ENCODE results near the gene SLC26A3. TPM values are rescaled to one million over a fixed set of nuclear protein-coding genes. Genes with fewer than 3 reads are reported as not detected.

The SLC26A3 gene
- polyA plus RNA-seq, 1 experiment: not detected

DNA sequence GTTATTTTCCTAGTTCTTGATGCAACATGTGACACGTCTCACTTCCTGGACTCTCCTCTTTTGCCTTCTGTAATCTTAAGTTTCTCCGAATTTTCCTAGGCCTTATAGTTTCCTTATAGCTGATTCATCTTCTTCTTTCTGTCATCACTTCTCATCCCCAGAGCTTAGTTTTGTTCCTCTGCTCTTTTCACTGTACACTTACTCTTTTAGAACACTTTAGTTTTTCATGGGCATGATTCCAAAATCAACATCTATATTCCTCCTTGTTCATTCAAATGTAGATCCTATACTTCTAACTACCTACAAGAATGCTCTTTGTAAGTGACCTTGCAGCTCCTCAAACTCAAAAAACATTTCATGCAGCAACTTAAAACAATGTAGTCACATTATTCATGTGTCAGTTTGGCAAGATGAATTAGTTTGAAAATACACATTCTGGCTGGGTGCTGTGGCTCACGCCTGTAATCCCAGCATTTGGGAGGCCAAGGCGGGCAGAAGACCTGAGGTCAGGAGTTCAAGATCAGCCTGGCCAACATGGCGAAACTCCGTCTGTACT lies 13.1 kb upstream of the SLC26A3 start:
- TF ChIP-seq, protein P1, sequence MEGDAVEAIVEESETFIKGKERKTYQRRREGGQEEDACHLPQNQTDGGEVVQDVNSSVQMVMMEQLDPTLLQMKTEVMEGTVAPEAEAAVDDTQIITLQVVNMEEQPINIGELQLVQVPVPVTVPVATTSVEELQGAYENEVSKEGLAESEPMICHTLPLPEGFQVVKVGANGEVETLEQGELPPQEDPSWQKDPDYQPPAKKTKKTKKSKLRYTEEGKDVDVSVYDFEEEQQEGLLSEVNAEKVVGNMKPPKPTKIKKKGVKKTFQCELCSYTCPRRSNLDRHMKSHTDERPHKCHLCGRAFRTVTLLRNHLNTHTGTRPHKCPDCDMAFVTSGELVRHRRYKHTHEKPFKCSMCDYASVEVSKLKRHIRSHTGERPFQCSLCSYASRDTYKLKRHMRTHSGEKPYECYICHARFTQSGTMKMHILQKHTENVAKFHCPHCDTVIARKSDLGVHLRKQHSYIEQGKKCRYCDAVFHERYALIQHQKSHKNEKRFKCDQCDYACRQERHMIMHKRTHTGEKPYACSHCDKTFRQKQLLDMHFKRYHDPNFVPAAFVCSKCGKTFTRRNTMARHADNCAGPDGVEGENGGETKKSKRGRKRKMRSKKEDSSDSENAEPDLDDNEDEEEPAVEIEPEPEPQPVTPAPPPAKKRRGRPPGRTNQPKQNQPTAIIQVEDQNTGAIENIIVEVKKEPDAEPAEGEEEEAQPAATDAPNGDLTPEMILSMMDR (IDR thresholded peaks at IDR 0.05; ENCODE audit: insufficient read depth, low read depth, low read length): no peak
- Histone ChIP-seq H3K4me3 (ENCODE audit: low read depth, low read length) (no peak overlapping the region), H3K27me3 (ENCODE audit: control insufficient read depth, insufficient read depth, low read length) (peaks cover 2% of the 10 kb centered on the region), H3K36me3 (ENCODE audit: control insufficient read depth, insufficient read depth, low read length) (no peaks in the 10 kb centered on the region)
- DNase-seq (ENCODE audit: low read depth): no peak
- ChIA-PET POLR2A (no interaction called here), CTCF (interaction anchor here (0.7 kb wide), 1 partner anchor 64 kb away, joined by 3 read pairs; no protein-coding TSS in a partner anchor)

DNA sequence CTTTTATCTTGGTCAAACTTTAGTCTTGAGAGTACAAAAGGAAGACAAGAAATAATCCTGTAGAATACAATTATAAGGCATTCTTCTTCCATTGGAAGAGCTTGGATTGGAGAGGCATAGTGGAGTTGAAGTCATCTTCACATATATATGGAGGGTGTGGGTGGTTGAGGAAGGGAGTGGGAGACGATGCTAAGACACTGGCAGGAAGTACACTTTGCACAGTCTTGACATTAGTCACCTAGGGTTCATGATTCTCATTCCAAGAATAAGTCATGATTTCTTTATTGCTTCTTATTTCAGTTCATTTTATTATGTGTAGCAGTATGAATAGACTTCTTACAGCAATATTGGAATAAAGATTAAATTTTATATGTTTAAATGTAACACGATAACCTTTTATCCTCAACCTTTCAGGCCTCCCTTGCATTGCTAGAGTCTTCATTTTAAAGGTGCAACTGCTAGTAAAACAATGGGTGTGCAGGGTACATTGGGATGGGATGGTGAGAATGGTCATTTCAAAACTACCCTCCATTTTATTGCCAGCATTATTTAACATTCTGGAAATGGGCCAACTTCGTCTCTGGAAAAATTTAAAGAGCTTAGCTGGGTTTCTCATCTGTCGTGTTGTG lies 12.3 kb upstream of the SLC26A3 start:
- ChIA-PET CTCF (interaction anchor here (0.7 kb wide), 2 partner anchors 30 to 63 kb away, joined by 3 read pairs; no protein-coding TSS in a partner anchor), POLR2A (no interaction called here)
- no peak for DNase-seq (ENCODE audit: low read depth)
- no peaks in the 10 kb centered on the region for H3K36me3 ChIP-seq (ENCODE audit: control insufficient read depth, insufficient read depth, low read length)
- TF ChIP-seq, protein P1 (IDR thresholded peaks at IDR 0.05; ENCODE audit: insufficient read depth, low read depth, low read length): no peak
- H3K4me3 ChIP-seq (ENCODE audit: low read depth, low read length): no peak overlapping the region
- H3K27me3 ChIP-seq (ENCODE audit: control insufficient read depth, insufficient read depth, low read length): peaks cover under 1% of the 10 kb centered on the region

DNA sequence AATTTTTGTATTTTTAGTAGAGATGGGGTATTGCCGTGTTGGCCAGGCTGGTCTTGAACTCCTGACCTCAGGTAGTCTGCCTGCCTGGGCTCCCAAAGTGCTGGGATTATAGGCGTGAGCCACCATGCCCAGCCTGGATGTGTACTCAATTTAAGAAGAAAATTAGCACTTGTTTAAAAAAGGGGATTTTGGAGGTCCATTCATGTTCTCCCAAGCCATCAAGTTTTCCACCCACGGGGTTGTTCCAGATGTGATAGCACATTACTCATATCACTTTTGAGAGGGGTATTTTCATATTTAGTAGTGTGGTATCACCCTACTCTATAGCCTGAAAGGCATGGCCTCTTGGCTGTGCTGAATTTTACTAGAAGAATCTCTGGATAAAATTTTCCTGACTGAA lies 10.5 kb upstream of the SLC26A3 start:
- POLR2A ChIA-PET: no interaction called here
- Histone ChIP-seq H3K36me3 (ENCODE audit: control insufficient read depth, insufficient read depth, low read length) (no peaks in the 10 kb centered on the region), H3K4me3 (ENCODE audit: low read depth, low read length) (no peak overlapping the region), H3K27me3 (ENCODE audit: control insufficient read depth, insufficient read depth, low read length) (no peaks in the 10 kb centered on the region; the same call in 1 of the 2 replicates)
- TF ChIP-seq, protein P1 (IDR thresholded peaks at IDR 0.05; ENCODE audit: insufficient read depth, low read depth, low read length): no peak
- DNase-seq (ENCODE audit: low read depth): no peak
- CTCF ChIA-PET: no interaction called here

DNA sequence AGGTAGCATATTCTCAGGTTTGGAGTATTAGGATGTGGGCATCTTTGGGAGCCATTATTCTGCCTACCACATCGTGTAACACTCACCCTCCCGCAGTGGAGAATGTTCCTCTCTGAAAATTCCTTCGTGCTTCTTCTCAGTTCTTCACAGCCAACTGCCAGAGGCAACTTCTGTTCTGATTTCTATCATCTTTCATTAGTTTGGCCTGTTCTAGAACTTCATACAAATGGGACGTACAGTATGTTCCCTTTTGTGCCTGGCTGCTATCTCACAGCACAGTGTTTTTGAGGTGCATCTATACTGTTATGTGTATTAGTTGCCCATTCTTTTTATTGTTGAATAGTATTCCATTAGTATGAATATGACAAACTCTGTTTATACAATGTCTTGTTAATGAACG lies 8.9 kb upstream of the SLC26A3 start:
- Histone ChIP-seq H3K4me3 (ENCODE audit: low read depth, low read length) (no peak overlapping the region), H3K36me3 (ENCODE audit: control insufficient read depth, insufficient read depth, low read length) (no peaks in the 10 kb centered on the region), H3K27me3 (ENCODE audit: control insufficient read depth, insufficient read depth, low read length) (no peaks in the 10 kb centered on the region)
- POLR2A ChIA-PET: no interaction called here
- TF ChIP-seq, protein P1 (IDR thresholded peaks at IDR 0.05; ENCODE audit: insufficient read depth, low read depth, low read length): no peak
- CTCF ChIA-PET: no interaction called here
- no peak for DNase-seq (ENCODE audit: low read depth)

DNA sequence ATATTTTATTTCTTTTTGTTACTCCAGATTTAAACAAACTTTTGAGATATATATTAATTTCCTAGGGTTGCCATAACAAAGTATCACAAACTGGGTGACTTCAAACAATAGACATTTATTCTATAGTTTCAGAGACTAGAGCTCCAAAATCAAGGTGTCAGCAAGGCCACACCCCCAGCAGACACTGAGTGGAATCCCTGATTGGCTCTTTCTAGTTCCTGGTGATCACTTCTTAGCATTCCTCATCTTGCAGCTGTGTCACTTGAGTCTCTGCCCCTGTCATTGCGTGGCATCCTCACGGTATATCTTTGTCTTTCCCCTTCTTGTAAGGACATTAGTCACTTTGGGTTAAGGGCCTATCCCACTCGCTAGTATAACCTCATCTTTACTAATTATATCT lies 7.6 kb upstream of the SLC26A3 start:
- no peak overlapping the region for H3K4me3 ChIP-seq (ENCODE audit: low read depth, low read length)
- no peaks in the 10 kb centered on the region for H3K36me3 ChIP-seq (ENCODE audit: control insufficient read depth, insufficient read depth, low read length)
- ChIA-PET CTCF (no interaction called here), POLR2A (no interaction called here)
- TF ChIP-seq, protein P1 (IDR thresholded peaks at IDR 0.05; ENCODE audit: insufficient read depth, low read depth, low read length): no peak
- DNase-seq (ENCODE audit: low read depth): no peak
- no peaks in the 10 kb centered on the region for H3K27me3 ChIP-seq (ENCODE audit: control insufficient read depth, insufficient read depth, low read length)
